B cell (primary cell): ENCODE measurements around the gene SOX6. TPM values are rescaled to one million over a fixed set of nuclear protein-coding genes. Genes with fewer than 3 reads are reported as not detected.

Experiments used
- ATAC-seq: fragments of 200-7000 bp; cut with Tn5 transposase; one replicate; pipeline ENCODE4 v1.10.0; 2021; ENCODE audit warnings: low read depth, mild to moderate bottlenecking, moderate number of reproducible peaks, moderate library complexity
- CTCF ChIA-PET: fragments of 350-600 bp; sonication (Branson Sonifier 250); formaldehyde crosslinking; loops from one replicate; lab custom pipeline; 2021; ENCODE audit warnings: antibody characterized with exemption, inconsistent platforms; lab: Charles Lee
- POLR2A ChIA-PET: fragments of 350-600 bp; sonication (Branson Sonifier 250); formaldehyde crosslinking; loops from one replicate; lab custom pipeline; 2021; ENCODE audit warnings: antibody characterized with exemption; lab: Charles Lee
- DNase-seq: peaks from one replicate; pipeline ENCODE4 v3.0.0; 2013
- H2AFZ ChIP-seq: 2 replicates; pipeline ENCODE4 v1.6.1; 2012; ENCODE audit warnings: mild to moderate bottlenecking, low read depth, low read length; ENCODE audit not compliant: insufficient read depth, poor library complexity, severe bottlenecking
- H3K27ac ChIP-seq, 2 donors: 1 replicate in 1 of 2; 2 replicates in 1 of 2; pipeline ENCODE4 v1.5.1; 2012 to 2013; ENCODE audit warnings: low read length in 2 of 2, mild to moderate bottlenecking in 2 of 2, moderate library complexity in 1 of 2
- H3K27me3 ChIP-seq, 4 experiments: fragments of 200-600 bp in 1 of 4; sonication (generic) in 1 of 4; replicated peaks in 1 of 4; 1 replicate in 2 of 4; 2 replicates in 2 of 4; pipeline versions ENCODE4 v1.6.1 to v1.7.0; 2013 to 2016; ENCODE audit warnings: low read length in 3 of 4, mild to moderate bottlenecking in 2 of 4, mixed read lengths in 1 of 4, moderate library complexity in 1 of 4; ENCODE audit not compliant: insufficient read depth in 4 of 4, control insufficient read depth in 3 of 4; ENCODE audit errors: control extremely low read depth in 1 of 4
- H3K36me3 ChIP-seq, 2 experiments: replicated peaks in 1 of 2; 1 replicate in 1 of 2; 2 replicates in 1 of 2; pipeline versions ENCODE4 v1.6.1 to v1.7.1; 2013; ENCODE audit warnings: low read length in 1 of 2; ENCODE audit not compliant: insufficient read depth in 2 of 2, control insufficient read depth in 1 of 2; ENCODE audit errors: control extremely low read depth in 1 of 2, extremely low read depth in 1 of 2
- H3K4me1 ChIP-seq, 2 donors: fragments of 200-600 bp in 1 of 2; sonication (generic) in 1 of 2; 1 replicate in 1 of 2; 2 replicates in 1 of 2; pipeline versions ENCODE4 v1.5.1 to v1.6.1; 2013 to 2017; ENCODE audit warnings: low read length in 2 of 2; ENCODE audit not compliant: control insufficient read depth in 2 of 2, insufficient read depth in 2 of 2
- H3K4me2 ChIP-seq: replicated peaks from 2 replicates; pipeline ENCODE3; 2012; ENCODE audit warnings: mild to moderate bottlenecking, low read depth, low read length; ENCODE audit not compliant: poor library complexity, severe bottlenecking
- H3K4me3 ChIP-seq, 5 experiments: fragments of 200-600 bp in 1 of 5; sonication (generic) in 1 of 5; 1 replicate in 3 of 5; 2 replicates in 2 of 5; pipeline versions ENCODE4 v1.5.1 to v1.7.0; 2011 to 2016; ENCODE audit warnings: low read length in 4 of 5, mild to moderate bottlenecking in 4 of 5, low read depth in 2 of 5, control low read depth in 1 of 5, moderate library complexity in 1 of 5; ENCODE audit not compliant: insufficient read depth in 1 of 5; ENCODE audit errors: control extremely low read depth in 1 of 5, extremely low read depth in 1 of 5
- H3K79me2 ChIP-seq: fragments of 200-600 bp; sonication (generic); one replicate; pipeline ENCODE4 v1.6.0; 2016; ENCODE audit warnings: low read length; ENCODE audit not compliant: control insufficient read depth, insufficient read depth
- H3K9ac ChIP-seq: fragments of 200-600 bp; sonication (generic); 2 replicates; pipeline ENCODE4 v1.6.1; 2017; ENCODE audit warnings: mild to moderate bottlenecking, low read length, moderate library complexity
- H3K9me3 ChIP-seq, 3 donors: one replicate each; pipeline versions ENCODE4 v1.6.1 to v1.7.1; 2013; ENCODE audit warnings: low read length in 2 of 3; ENCODE audit not compliant: control insufficient read depth in 2 of 3, insufficient read depth in 1 of 3; ENCODE audit errors: control extremely low read depth in 1 of 3
- H4K20me1 ChIP-seq: 2 replicates; pipeline ENCODE4 v1.6.0; 2012; ENCODE audit warnings: mild to moderate bottlenecking, low read length; ENCODE audit not compliant: insufficient read depth, control insufficient read depth, poor library complexity, severe bottlenecking
- H3K27ac Mint-ChIP-seq: one replicate; pipeline ENCODE4 v1.8.0; 2021; ENCODE audit warnings: mixed read lengths
- H3K27me3 Mint-ChIP-seq: one replicate; pipeline ENCODE4 v1.8.0; 2021; ENCODE audit warnings: mixed read lengths
- H3K4me1 Mint-ChIP-seq: one replicate; pipeline ENCODE4 v1.8.0; 2021; ENCODE audit warnings: mixed read lengths
- H3K4me3 Mint-ChIP-seq: one replicate; pipeline ENCODE4 v1.8.0; 2021; ENCODE audit warnings: mixed read lengths
- H3K9me3 Mint-ChIP-seq: one replicate; pipeline ENCODE4 v1.8.0; 2022; ENCODE audit warnings: mixed read lengths; ENCODE audit not compliant: insufficient read depth
- EZH2 ChIP-seq: IDR thresholded peaks from 2 replicates; pipeline ENCODE4 v1.6.1; 2012; ENCODE audit warnings: borderline replicate concordance, low read depth, mild to moderate bottlenecking, moderate library complexity, low read length; ENCODE audit not compliant: insufficient read depth, poor library complexity, severe bottlenecking
- WGBS: methylation state at CpG from one replicate; pipeline ENCODE4 v1.1.5; 2013; ENCODE audit warnings: missing lambda C conversion rate; ENCODE audit not compliant: insufficient coverage; 5-methylcytosine and 5-hydroxymethylcytosine counted together
- intact Hi-C: fragments of 100-400 bp; cut with micrococcal nuclease; formaldehyde crosslinking; loops from one replicate; pipeline ENCODE4 v1.10.0; 2022
- polyA plus RNA-seq: library from polyadenylated mRNA; depleted of rRNA; stranded (reverse); fragments of >200 nt; gene quantifications from 2 replicates; pipeline ENCODE4 v1.2.3, GENCODE V29; 2012
- total RNA-seq, 2 donors: library from RNA; stranded (reverse); fragments of 120-200 nt in 1 of 2; gene quantifications; 1 replicate in 1 of 2; 2 replicates in 1 of 2; pipeline versions ENCODE4 v1.2.3 to v1.2.4, GENCODE V29; 2013 to 2022
- TF ChIP-seq, protein P1 (sequence below): fragments of 200-600 bp; IDR thresholded peaks from one replicate; pipeline ENCODE4 v1.8.0; 2022; ENCODE audit warnings: antibody characterized with exemption, mild to moderate bottlenecking

Gene SOX6
- total and polyA plus RNA-seq, 2 donors (not counting 1 experiment from before 2014, with no cell fraction given): not detected

- Mint-ChIP-seq H3K9me3 (no peaks in the 10 kb centered on the region), H3K27ac (no peak overlapping the region), H3K27me3 (no peaks in the 10 kb centered on the region), H3K4me1 (no peaks in the 10 kb centered on the region), H3K4me3 (no peak overlapping the region)
- 85% methylated on average over 1 of the region's 1 CpG for WGBS
- no peaks in the 10 kb centered on the region for H4K20me1 ChIP-seq
- H3K4me1 ChIP-seq: no peaks in the 10 kb centered on the region
- POLR2A ChIA-PET: no interaction called here
- H3K4me3 ChIP-seq: no peak overlapping the region
- H3K4me2 ChIP-seq: no peak overlapping the region
- H3K27ac ChIP-seq: no peak overlapping the region
- H3K27me3 ChIP-seq: no peaks in the 10 kb centered on the region
- CTCF ChIA-PET: no interaction called here
- TF ChIP-seq EZH2: no peak
- TF ChIP-seq, protein P1, sequence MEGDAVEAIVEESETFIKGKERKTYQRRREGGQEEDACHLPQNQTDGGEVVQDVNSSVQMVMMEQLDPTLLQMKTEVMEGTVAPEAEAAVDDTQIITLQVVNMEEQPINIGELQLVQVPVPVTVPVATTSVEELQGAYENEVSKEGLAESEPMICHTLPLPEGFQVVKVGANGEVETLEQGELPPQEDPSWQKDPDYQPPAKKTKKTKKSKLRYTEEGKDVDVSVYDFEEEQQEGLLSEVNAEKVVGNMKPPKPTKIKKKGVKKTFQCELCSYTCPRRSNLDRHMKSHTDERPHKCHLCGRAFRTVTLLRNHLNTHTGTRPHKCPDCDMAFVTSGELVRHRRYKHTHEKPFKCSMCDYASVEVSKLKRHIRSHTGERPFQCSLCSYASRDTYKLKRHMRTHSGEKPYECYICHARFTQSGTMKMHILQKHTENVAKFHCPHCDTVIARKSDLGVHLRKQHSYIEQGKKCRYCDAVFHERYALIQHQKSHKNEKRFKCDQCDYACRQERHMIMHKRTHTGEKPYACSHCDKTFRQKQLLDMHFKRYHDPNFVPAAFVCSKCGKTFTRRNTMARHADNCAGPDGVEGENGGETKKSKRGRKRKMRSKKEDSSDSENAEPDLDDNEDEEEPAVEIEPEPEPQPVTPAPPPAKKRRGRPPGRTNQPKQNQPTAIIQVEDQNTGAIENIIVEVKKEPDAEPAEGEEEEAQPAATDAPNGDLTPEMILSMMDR: no peak
- H3K9me3 ChIP-seq: no peaks in the 10 kb centered on the region
- DNase-seq (no peak), ATAC-seq (no peak)
- no peak overlapping the region for H3K9ac ChIP-seq
- no peaks in the 10 kb centered on the region for H3K79me2 ChIP-seq
- intact Hi-C loops: no loop called here
- no peak overlapping the region for H2AFZ ChIP-seq
- no peaks in the 10 kb centered on the region for H3K36me3 ChIP-seq
Observed at GRCh38 chr11:16052750-16053149, 303.6 kb downstream of the SOX6 start.

DNA sequence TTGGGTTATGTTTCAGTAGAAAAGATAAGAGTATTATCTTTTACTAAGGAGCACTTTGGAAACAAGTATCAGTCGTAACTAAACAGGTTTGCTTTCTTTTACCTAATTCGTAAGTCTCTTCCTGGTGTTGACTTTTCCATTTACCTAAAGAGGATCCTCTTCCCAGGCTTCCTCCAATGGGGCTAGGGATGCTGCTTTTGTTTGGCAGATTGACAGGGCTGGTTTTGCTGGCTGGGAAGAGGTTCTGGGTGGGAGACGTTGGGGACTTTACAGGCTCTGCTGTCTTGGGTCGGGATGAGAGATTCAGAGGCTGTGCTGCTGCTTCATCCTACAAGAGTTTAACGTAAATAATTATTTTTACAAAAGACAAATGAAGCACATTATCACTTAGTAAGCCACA, 306.7 kb downstream of the SOX6 start:
- Mint-ChIP-seq H3K4me3 (no peak overlapping the region), H3K27ac (no peak overlapping the region), H3K9me3 (no peaks in the 10 kb centered on the region), H3K27me3 (no peaks in the 10 kb centered on the region), H3K4me1 (no peaks in the 10 kb centered on the region)
- Histone ChIP-seq H4K20me1 (no peaks in the 10 kb centered on the region), H3K27ac (no peak overlapping the region), H3K4me3 (no peak overlapping the region), H3K9ac (no peak overlapping the region), H3K9me3 (no peaks in the 10 kb centered on the region), H3K36me3 (no peaks in the 10 kb centered on the region), H3K4me2 (no peak overlapping the region), H3K27me3 (no peaks in the 10 kb centered on the region), H2AFZ (no peak overlapping the region), H3K79me2 (no peaks in the 10 kb centered on the region), H3K4me1 (no peaks in the 10 kb centered on the region)
- 87% methylated on average over 4 of the region's 5 CpGs for WGBS
- DNase-seq: no peak
- POLR2A ChIA-PET: no interaction called here
- TF ChIP-seq EZH2: no peak
- TF ChIP-seq, protein P1: no peak
- CTCF ChIA-PET: no interaction called here
- intact Hi-C loops: no loop called here
- no peak for ATAC-seq
